ENCODE measurements around the gene CIBAR2.

DNA sequence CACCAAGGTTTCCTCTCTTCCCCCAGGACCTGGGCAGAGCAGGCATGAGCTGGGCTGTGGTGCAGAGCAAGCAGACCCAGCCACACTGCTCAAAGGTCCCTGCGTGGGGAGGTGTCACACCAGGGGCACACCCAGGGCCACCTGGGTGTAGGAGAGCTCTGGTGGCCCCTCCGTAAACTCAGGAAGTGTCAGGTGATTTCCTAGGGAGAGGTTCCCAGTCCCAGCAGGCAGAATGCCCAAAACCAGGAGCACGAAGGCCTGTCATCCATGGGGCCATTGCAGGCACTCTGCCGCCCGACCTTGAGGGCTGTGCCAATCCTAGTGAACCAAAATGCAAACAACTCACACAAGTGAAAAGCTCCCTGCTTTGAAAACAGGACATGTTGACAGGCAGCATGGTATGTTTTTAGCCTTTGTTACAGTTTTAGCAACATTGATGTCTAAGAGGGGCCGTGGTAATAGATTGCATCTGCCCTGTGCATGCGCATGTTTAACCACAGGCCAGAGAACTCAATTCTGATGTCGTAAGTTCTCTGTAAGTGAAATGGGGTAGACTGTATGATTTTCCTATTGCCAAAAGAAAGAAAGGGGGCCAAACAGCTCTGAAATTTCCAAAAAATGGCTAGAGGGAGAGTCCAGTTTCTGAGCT, 21.3 kb downstream of the CIBAR2 start:
- TF ChIP-seq PAX5 (IDR thresholded peaks at IDR 0.05; ENCODE audit: insufficient read depth, low read length, severe bottlenecking) = no peak
- TF ChIP-seq POLR2A (IDR thresholded peaks at IDR 0.05; ENCODE audit: low read depth, low read length) = no peak
- TF ChIP-seq TAF1 (IDR thresholded peaks at IDR 0.05; ENCODE audit: low read depth, low read length) = no peak
- TF ChIP-seq POLR2AphosphoS5 (IDR thresholded peaks at IDR 0.05; ENCODE audit: low read depth, low read length) = no peak
